Keratinocyte (primary cell): ENCODE data around the gene FZD1.

Experiments used
- EZH2 ChIP-seq: IDR thresholded peaks from one replicate; pipeline ENCODE4 v1.6.1; 2012; ENCODE audit warnings: inconsistent platforms, mild to moderate bottlenecking, low read length, moderate library complexity
- TF ChIP-seq, protein P1 (sequence below), 3 experiments: IDR thresholded peaks in 1 of 3; conservative IDR thresholded peaks in 1 of 3; optimal IDR thresholded peaks in 1 of 3; 2 replicates in 2 of 3; 3 replicates in 1 of 3; pipeline versions ENCODE3 to v1.5.1; 2011; ENCODE audit warnings: low read length in 3 of 3, mild to moderate bottlenecking in 3 of 3, moderate library complexity in 2 of 3, control low read depth in 1 of 3, inconsistent platforms in 1 of 3; ENCODE audit not compliant: insufficient read depth in 2 of 3; ENCODE audit errors: extremely low read depth in 1 of 3

DNA sequence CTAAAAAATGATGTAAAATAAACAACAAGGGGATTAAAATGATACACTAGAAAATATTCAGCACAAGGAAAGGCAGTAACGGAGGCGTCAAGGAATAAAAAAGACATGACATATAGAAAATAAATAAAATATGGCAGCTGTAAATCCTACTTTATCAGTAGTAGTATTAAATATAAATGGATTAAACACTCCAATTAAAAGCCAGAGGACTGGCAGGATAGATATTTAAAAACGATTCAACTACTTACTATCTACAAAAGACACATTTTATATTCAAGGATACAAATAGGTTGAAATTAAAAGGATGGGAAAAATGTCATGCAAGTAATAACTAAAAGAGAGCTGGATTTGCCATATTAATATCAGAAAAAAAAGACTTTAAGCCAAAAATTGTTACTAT, 43.2 kb downstream of the FZD1 start:
- TF ChIP-seq, protein P1, sequence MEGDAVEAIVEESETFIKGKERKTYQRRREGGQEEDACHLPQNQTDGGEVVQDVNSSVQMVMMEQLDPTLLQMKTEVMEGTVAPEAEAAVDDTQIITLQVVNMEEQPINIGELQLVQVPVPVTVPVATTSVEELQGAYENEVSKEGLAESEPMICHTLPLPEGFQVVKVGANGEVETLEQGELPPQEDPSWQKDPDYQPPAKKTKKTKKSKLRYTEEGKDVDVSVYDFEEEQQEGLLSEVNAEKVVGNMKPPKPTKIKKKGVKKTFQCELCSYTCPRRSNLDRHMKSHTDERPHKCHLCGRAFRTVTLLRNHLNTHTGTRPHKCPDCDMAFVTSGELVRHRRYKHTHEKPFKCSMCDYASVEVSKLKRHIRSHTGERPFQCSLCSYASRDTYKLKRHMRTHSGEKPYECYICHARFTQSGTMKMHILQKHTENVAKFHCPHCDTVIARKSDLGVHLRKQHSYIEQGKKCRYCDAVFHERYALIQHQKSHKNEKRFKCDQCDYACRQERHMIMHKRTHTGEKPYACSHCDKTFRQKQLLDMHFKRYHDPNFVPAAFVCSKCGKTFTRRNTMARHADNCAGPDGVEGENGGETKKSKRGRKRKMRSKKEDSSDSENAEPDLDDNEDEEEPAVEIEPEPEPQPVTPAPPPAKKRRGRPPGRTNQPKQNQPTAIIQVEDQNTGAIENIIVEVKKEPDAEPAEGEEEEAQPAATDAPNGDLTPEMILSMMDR (optimal IDR thresholded peaks at IDR 0.05 in 1 of 3, IDR thresholded peaks at IDR 0.05 in 1 of 3, conservative IDR thresholded peaks at IDR 0.05 in 1 of 3; ENCODE audit: extremely low read depth in 1 of 3, insufficient read depth in 2 of 3, low read length in 3 of 3), result no peak
- no peak for TF ChIP-seq EZH2
